GM12878 (cell line): ENCODE results near the gene APBA3. TPM values are rescaled to one million over a fixed set of nuclear protein-coding genes. Genes with fewer than 3 reads are reported as not detected.

ENCODE experiments used
- ATAC-seq: fragments of 200-7000 bp; cut with Tn5 transposase; 3 replicates; pipeline ENCODE4 v1.9.1; 2020; ENCODE audit warnings: mild to moderate bottlenecking, moderate library complexity
- BruUV-seq: library from RNA; stranded (reverse); fragments of 400-500 nt; replicated peaks from 2 replicates; lab custom pipeline; 2021; lab: Mats Ljungman, UMichigan
- CTCF ChIA-PET: fragments of 300-600 bp; sonication (Branson Sonifier 250); formaldehyde crosslinking; extraction: SDS; loops from one replicate; lab custom pipeline; 2021; ENCODE audit warnings: inconsistent platforms; lab: Yijun Ruan, JAX
- POLR2A ChIA-PET: fragments of 350-600 bp; formaldehyde crosslinking; extraction: SDS; loops from one replicate; lab custom pipeline; 2021; ENCODE audit warnings: inconsistent platforms; lab: Charles Lee
- RAD21 ChIA-PET: fragments of 300-600 bp; sonication (Branson Sonifier 250); formaldehyde crosslinking; loops from one replicate; lab custom pipeline; 2023; ENCODE audit warnings: antibody characterized with exemption; ENCODE audit not compliant: unreplicated experiment; lab: Charles Lee
- SMC1A ChIA-PET: fragments of 300-600 bp; sonication (Branson Sonifier 250); formaldehyde crosslinking; loops from one replicate; lab custom pipeline; 2023; ENCODE audit not compliant: unreplicated experiment, uncharacterized antibody; lab: Charles Lee
- DNase-seq: peaks from one replicate; pipeline ENCODE4 v3.0.0-alpha.2; 2011; ENCODE audit warnings: low read depth, low spot score
- FAIRE-seq: peaks from 3 replicates; lab custom pipeline; 2011; peaks lifted over from hg19 to GRCh38; lab: Jason Lieb, UNC
- H2AFZ ChIP-seq: 2 replicates; pipeline ENCODE4 v1.6.0; 2011; ENCODE audit warnings: low read depth, low read length, control low read depth; ENCODE audit not compliant: control insufficient read depth
- H3K27ac ChIP-seq: 2 replicates; pipeline ENCODE4 v1.5.1; 2011; ENCODE audit warnings: control low read depth; ENCODE audit not compliant: control insufficient read depth, insufficient read depth
- H3K27me3 ChIP-seq, 2 experiments: replicated peaks in 1 of 2; 2 replicates each; pipeline versions ENCODE4 v1.6.0 to v1.6.1; 2011; ENCODE audit warnings: low read length in 1 of 2; ENCODE audit not compliant: control insufficient read depth in 2 of 2, insufficient read depth in 2 of 2
- H3K36me3 ChIP-seq, 2 experiments: 2 replicates each; pipeline ENCODE4 v1.5.1; 2011; ENCODE audit warnings: low read length in 1 of 2; ENCODE audit not compliant: control insufficient read depth in 2 of 2, insufficient read depth in 2 of 2
- H3K4me1 ChIP-seq: 2 replicates; pipeline ENCODE4 v1.6.1; 2011; ENCODE audit warnings: mild to moderate bottlenecking, low read length, moderate library complexity, mixed read lengths; ENCODE audit not compliant: control insufficient read depth, insufficient read depth
- H3K4me2 ChIP-seq: 2 replicates; pipeline ENCODE4 v1.6.0; 2011; ENCODE audit warnings: control low read depth; ENCODE audit not compliant: control insufficient read depth, insufficient read depth
- H3K4me3 ChIP-seq: fragments of 200-600 bp; sonication (generic); 2 replicates; pipeline ENCODE4 v1.5.1; 2016
- H3K79me2 ChIP-seq: 2 replicates; pipeline ENCODE4 v1.6.0; 2011; ENCODE audit warnings: low read length; ENCODE audit not compliant: control insufficient read depth, insufficient read depth
- H3K9ac ChIP-seq: 2 replicates; pipeline ENCODE4 v1.8.0; 2011; ENCODE audit warnings: low read length, control low read depth, mixed read lengths; ENCODE audit not compliant: control insufficient read depth, insufficient read depth
- H3K9me3 ChIP-seq: replicated peaks from 3 replicates; pipeline ENCODE4 v1.5.1; 2011; ENCODE audit warnings: mild to moderate bottlenecking, low read length; ENCODE audit not compliant: control insufficient read depth, insufficient read depth
- H4K20me1 ChIP-seq: 2 replicates; pipeline ENCODE4 v1.6.0; 2011; ENCODE audit not compliant: control insufficient read depth, insufficient read depth
- CHD1 ChIP-seq: IDR thresholded peaks from 2 replicates; pipeline ENCODE4 v1.6.1; 2012; ENCODE audit warnings: low read depth, low read length, improper control_type of control experiment
- CTCF ChIP-seq, 3 experiments: IDR thresholded peaks in 2 of 3; conservative IDR thresholded peaks in 1 of 3; 2 replicates each; pipeline ENCODE4 v1.5.1; 2011; ENCODE audit warnings: low read depth in 3 of 3, low read length in 3 of 3, mild to moderate bottlenecking in 3 of 3, control low read depth in 2 of 3, moderate library complexity in 2 of 3, inconsistent platforms in 1 of 3, mixed read lengths in 1 of 3; ENCODE audit not compliant: control insufficient read depth in 2 of 3, insufficient read depth in 1 of 3; ENCODE audit errors: extremely low read depth in 1 of 3
- FOXM1 ChIP-seq: IDR thresholded peaks from 2 replicates; pipeline ENCODE4 v1.6.1; 2012; ENCODE audit warnings: low read depth, mild to moderate bottlenecking, inconsistent platforms, low read length, moderate library complexity
- MTA3 ChIP-seq: IDR thresholded peaks from 2 replicates; pipeline ENCODE4 v1.6.1; 2012; ENCODE audit warnings: low read length, inconsistent platforms, borderline replicate concordance
- NFYB ChIP-seq: IDR thresholded peaks from 2 replicates; pipeline ENCODE4 v1.6.1; 2011; ENCODE audit warnings: low read depth, mild to moderate bottlenecking, low read length, improper control_type of control experiment, moderate library complexity; ENCODE audit not compliant: insufficient read depth
- PAX8 ChIP-seq: fragments of 450-650 bp; IDR thresholded peaks from 2 replicates; pipeline ENCODE4 v1.6.1; 2017; ENCODE audit warnings: mild to moderate bottlenecking, moderate library complexity
- SP1 ChIP-seq: IDR thresholded peaks from one replicate; pipeline ENCODE4 v1.6.1; 2011; ENCODE audit warnings: low read depth, low read length
- SREBF2 ChIP-seq: IDR thresholded peaks from 2 replicates; pipeline ENCODE4 v1.6.1; 2012; ENCODE audit warnings: mild to moderate bottlenecking, low read length
- SRF ChIP-seq, 2 experiments: IDR thresholded peaks; 2 replicates each; pipeline ENCODE4 v1.6.1; 2011; ENCODE audit warnings: low read depth in 2 of 2, low read length in 2 of 2, mild to moderate bottlenecking in 1 of 2, moderate library complexity in 1 of 2
- TARDBP ChIP-seq: IDR thresholded peaks from 2 replicates; pipeline ENCODE4 v1.6.1; 2016; ENCODE audit warnings: borderline replicate concordance
- YY1 ChIP-seq: IDR thresholded peaks from 2 replicates; pipeline ENCODE4 v1.6.1; 2011; ENCODE audit warnings: low read depth, mild to moderate bottlenecking, low read length
- ZSCAN29 ChIP-seq: fragments of 450-650 bp; IDR thresholded peaks from 2 replicates; pipeline ENCODE4 v1.6.1; 2017; ENCODE audit warnings: mild to moderate bottlenecking, moderate library complexity
- WGBS: methylation state at CpG from one replicate; pipeline ENCODE4 v1.1.6; 2016; ENCODE audit warnings: low lambda C conversion rate; ENCODE audit not compliant: insufficient replicate concordance, insufficient coverage; ENCODE audit errors: missing lambda C conversion rate; 5-methylcytosine and 5-hydroxymethylcytosine counted together
- in situ Hi-C: fragments of 300-500 bp; cut with MboI; formaldehyde crosslinking; loops from 9 replicates; pipeline ENCODE4 v1.14.3; 2018; ENCODE audit warnings: mixed read lengths
- intact Hi-C: fragments of 100-400 bp; cut with micrococcal nuclease; formaldehyde crosslinking; loops from one replicate; pipeline ENCODE4 v1.14.2; 2022; ENCODE audit not compliant: unreplicated experiment
- polyA plus RNA-seq, 11 experiments: library from polyadenylated mRNA; depleted of rRNA in 4 of 11; unstranded in 6 of 11; stranded (reverse) in 5 of 11; fragments of >200 nt; fragmentation: Nextera tagmentation in 4 of 11; fragmentation: Illumina TruSeq in 1 of 11; extraction: Ambion mirVana in 4 of 11; extraction: Trizol in 1 of 11; gene quantifications; 1 replicate in 1 of 11; 2 replicates in 10 of 11; pipeline versions ENCODE4 v1.2.1 to v1.2.3, GENCODE V29; 2011 to 2016; ENCODE audit warnings: inconsistent platforms in 2 of 11, missing spikeins in 2 of 11, low read depth in 1 of 11
- total RNA-seq, 4 experiments: library from RNA; depleted of rRNA in 3 of 4; stranded (reverse); fragments of >200 nt in 3 of 4; fragmentation: Illumina TruSeq in 1 of 4; extraction: Trizol in 1 of 4; gene quantifications; 2 replicates each; pipeline versions ENCODE4 v1.2.1 to v1.2.3, GENCODE V29; 2013 to 2021
- TF ChIP-seq, protein P1 (sequence below): fragments of 450-650 bp; formaldehyde crosslinking; IDR thresholded peaks from 2 replicates; pipeline ENCODE4 v1.4.0; 2022; ENCODE audit warnings: mild to moderate bottlenecking, moderate library complexity
- TF ChIP-seq, protein P2 (sequence below): IDR thresholded peaks from 2 replicates; pipeline ENCODE4 v1.6.1; 2011; ENCODE audit warnings: low read depth, mild to moderate bottlenecking, low read length, moderate library complexity, borderline replicate concordance; ENCODE audit errors: extremely low read depth
- TF ChIP-seq, protein P3 (sequence below): fragments of 450-650 bp; formaldehyde crosslinking; IDR thresholded peaks from 2 replicates; pipeline ENCODE4 v1.5.0; 2022; ENCODE audit warnings: mild to moderate bottlenecking, missing genetic modification characterization

The APBA3 gene
- total and polyA plus RNA-seq, 10 of the 15 experiments (the other 5 are each of a cell fraction or from before 2014, with no cell fraction given) = 0.31 to 36.4 (median 18.3) TPM

DNA sequence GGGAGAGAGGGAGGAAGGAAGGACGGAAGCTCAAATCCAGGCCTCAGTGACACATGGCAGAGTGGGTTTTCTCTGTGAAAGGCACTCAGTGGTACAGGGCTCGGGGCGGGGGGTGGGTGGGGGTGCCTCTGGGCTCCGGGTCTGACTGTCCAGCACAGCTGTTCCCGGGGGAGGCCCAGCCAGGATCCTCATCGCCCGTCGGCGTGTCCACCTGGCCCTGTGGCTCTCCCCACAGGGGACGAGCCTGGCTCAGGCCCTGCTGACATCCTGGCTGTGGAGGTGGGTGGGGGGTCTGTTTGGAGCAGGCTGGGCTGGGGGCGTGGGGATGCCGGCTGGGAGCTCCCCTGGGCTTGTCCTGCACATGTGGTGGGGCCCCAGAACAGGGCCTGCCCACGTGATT, 42.9 kb upstream of the APBA3 start (continued):
- TF ChIP-seq, protein P1, sequence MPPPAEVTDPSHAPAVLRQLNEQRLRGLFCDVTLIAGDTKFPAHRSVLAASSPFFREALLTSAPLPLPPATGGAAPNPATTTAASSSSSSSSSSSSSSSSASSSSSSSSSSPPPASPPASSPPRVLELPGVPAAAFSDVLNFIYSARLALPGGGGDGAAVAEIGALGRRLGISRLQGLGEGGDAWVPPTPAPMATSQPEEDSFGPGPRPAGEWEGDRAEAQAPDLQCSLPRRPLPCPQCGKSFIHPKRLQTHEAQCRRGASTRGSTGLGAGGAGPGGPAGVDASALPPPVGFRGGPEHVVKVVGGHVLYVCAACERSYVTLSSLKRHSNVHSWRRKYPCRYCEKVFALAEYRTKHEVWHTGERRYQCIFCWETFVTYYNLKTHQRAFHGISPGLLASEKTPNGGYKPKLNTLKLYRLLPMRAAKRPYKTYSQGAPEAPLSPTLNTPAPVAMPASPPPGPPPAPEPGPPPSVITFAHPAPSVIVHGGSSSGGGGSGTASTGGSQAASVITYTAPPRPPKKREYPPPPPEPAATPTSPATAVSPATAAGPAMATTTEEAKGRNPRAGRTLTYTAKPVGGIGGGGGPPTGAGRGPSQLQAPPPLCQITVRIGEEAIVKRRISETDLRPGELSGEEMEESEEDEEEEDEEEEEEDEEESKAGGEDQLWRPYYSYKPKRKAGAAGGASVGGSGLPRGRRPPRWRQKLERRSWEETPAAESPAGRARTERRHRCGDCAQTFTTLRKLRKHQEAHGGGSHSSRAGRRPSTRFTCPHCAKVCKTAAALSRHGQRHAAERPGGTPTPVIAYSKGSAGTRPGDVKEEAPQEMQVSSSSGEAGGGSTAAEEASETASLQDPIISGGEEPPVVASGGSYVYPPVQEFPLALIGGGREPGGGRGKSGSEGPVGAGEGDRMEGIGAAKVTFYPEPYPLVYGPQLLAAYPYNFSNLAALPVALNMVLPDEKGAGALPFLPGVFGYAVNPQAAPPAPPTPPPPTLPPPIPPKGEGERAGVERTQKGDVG (CRISPR knock-in tag) = no peak
- TF ChIP-seq CTCF (IDR thresholded peaks at IDR 0.05 in 2 of 3, conservative IDR thresholded peaks at IDR 0.05 in 1 of 3; ENCODE audit: control insufficient read depth in 2 of 3, extremely low read depth in 1 of 3, insufficient read depth in 1 of 3, low read depth in 3 of 3, low read length in 3 of 3) (no peak), YY1 (no peak), NFYB (no peak), MTA3 (no peak), SREBF2 (no peak), SRF (IDR thresholded peaks at IDR 0.05; ENCODE audit: low read depth in 2 of 2, low read length in 2 of 2) (no peak)

GRCh38 chr19:3803986-3804385, 42.5 kb upstream of the APBA3 start:
- BruUV-seq = no TSS peak
- ATAC-seq = no peak
- WGBS = 65% methylated on average over 10 of the region's 10 CpGs
- in situ Hi-C loops = no loop called here
- FAIRE-seq = no peak
- POLR2A ChIA-PET = no interaction called here
- intact Hi-C loops = no loop called here
- Histone ChIP-seq H3K4me3 (no peak overlapping the region), H3K79me2 (no peaks in the 10 kb centered on the region), H2AFZ (no peak overlapping the region), H3K4me2 (no peak overlapping the region), H3K9me3 (no peaks in the 10 kb centered on the region; the same call in 2 of the 3 replicates), H3K27ac (no peak overlapping the region), H3K4me1 (0 out of 2 replicates have a peak, but pooled peaks cover 4% of the 10 kb centered on the region), H3K36me3 (no peaks in the 10 kb centered on the region), H3K27me3 (peaks cover 2 to 4% of the 10 kb centered on the region in 2 experiments; a peak in 3 of 4 replicates), H3K9ac (no peak overlapping the region), H4K20me1 (no peaks in the 10 kb centered on the region)
- RAD21 ChIA-PET = no interaction called here
- CTCF ChIA-PET = interaction anchor here (1.5 kb wide), 1 partner anchor 8 kb away, joined by 3 read pairs; no protein-coding TSS in a partner anchor
- DNase-seq = no peak
- SMC1A ChIA-PET = no interaction called here
- no peak for TF ChIP-seq PAX8
- TF ChIP-seq, protein P2, sequence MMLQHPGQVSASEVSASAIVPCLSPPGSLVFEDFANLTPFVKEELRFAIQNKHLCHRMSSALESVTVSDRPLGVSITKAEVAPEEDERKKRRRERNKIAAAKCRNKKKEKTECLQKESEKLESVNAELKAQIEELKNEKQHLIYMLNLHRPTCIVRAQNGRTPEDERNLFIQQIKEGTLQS = no peak
- TF ChIP-seq, protein P3, sequence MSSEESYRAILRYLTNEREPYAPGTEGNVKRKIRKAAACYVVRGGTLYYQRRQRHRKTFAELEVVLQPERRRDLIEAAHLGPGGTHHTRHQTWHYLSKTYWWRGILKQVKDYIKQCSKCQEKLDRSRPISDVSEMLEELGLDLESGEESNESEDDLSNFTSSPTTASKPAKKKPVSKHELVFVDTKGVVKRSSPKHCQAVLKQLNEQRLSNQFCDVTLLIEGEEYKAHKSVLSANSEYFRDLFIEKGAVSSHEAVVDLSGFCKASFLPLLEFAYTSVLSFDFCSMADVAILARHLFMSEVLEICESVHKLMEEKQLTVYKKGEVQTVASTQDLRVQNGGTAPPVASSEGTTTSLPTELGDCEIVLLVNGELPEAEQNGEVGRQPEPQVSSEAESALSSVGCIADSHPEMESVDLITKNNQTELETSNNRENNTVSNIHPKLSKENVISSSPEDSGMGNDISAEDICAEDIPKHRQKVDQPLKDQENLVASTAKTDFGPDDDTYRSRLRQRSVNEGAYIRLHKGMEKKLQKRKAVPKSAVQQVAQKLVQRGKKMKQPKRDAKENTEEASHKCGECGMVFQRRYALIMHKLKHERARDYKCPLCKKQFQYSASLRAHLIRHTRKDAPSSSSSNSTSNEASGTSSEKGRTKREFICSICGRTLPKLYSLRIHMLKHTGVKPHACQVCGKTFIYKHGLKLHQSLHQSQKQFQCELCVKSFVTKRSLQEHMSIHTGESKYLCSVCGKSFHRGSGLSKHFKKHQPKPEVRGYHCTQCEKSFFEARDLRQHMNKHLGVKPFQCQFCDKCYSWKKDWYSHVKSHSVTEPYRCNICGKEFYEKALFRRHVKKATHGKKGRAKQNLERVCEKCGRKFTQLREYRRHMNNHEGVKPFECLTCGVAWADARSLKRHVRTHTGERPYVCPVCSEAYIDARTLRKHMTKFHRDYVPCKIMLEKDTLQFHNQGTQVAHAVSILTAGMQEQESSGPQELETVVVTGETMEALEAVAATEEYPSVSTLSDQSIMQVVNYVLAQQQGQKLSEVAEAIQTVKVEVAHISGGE (CRISPR knock-in tag) = no peak
- TF ChIP-seq CHD1 = no peak
- TF ChIP-seq FOXM1 = no peak
- TF ChIP-seq ZSCAN29 = no peak
- no peak for TF ChIP-seq TARDBP
- TF ChIP-seq SP1 = no peak
